Esophagus muscularis mucosa (tissue), 4 donors: ENCODE measurements around the gene PLXNA4. TPM values are rescaled to one million over a fixed set of nuclear protein-coding genes. Genes with fewer than 3 reads are reported as not detected.

ENCODE experiments used
- DNase-seq: peaks from one replicate; pipeline ENCODE4 v3.0.0-alpha.2; 2017; ENCODE audit errors: extremely low spot score
- H3K27ac ChIP-seq, 4 donors: fragments of 200-600 bp; sonication (generic); replicated peaks in 1 of 4; 1 replicate in 3 of 4; 2 replicates in 1 of 4; pipeline ENCODE4 v1.5.1; 2016 to 2019; ENCODE audit warnings: mild to moderate bottlenecking in 1 of 4
- H3K27me3 ChIP-seq, 4 donors: fragments of 200-600 bp; sonication (generic); one replicate each; pipeline versions ENCODE4 v1.5.1 to v1.6.0; 2016 to 2019
- H3K36me3 ChIP-seq, 4 donors: fragments of 200-600 bp; sonication (generic); one replicate each; pipeline ENCODE4 v1.5.1; 2016 to 2019
- H3K4me1 ChIP-seq, 4 donors: fragments of 200-600 bp; sonication (generic); one replicate each; pipeline ENCODE4 v1.5.1; 2016 to 2019
- H3K4me3 ChIP-seq, 4 donors: fragments of 200-600 bp; sonication (generic); 1 replicate in 2 of 4; 2 replicates in 2 of 4; pipeline ENCODE4 v1.5.1; 2016 to 2019; ENCODE audit warnings: mild to moderate bottlenecking in 4 of 4, moderate library complexity in 1 of 4
- H3K9me3 ChIP-seq, 4 donors: fragments of 200-600 bp; sonication (generic); 1 replicate in 3 of 4; 2 replicates in 1 of 4; pipeline ENCODE4 v1.5.1; 2016 to 2019
- EP300 ChIP-seq: sonication (generic); formaldehyde crosslinking; IDR thresholded peaks from one replicate; pipeline ENCODE4 v1.6.1; 2017; ENCODE audit warnings: antibody characterized with exemption
- POLR2A ChIP-seq: fragments of 450-650 bp; IDR thresholded peaks from one replicate; pipeline ENCODE4 v1.6.1; 2017; ENCODE audit warnings: antibody characterized with exemption, moderate library complexity, mild to moderate bottlenecking, low read depth
- POLR2AphosphoS5 ChIP-seq, 2 donors: sonication (generic); formaldehyde crosslinking; IDR thresholded peaks; one replicate each; pipeline ENCODE4 v1.6.1; 2017; ENCODE audit warnings: antibody characterized with exemption in 2 of 2
- WGBS: methylation state at CpG from one replicate; pipeline ENCODE4 v1.1.5; 2018; 5-methylcytosine and 5-hydroxymethylcytosine counted together
- intact Hi-C: fragments of 100-400 bp; cut with DNase I; formaldehyde crosslinking; loops from one replicate; pipeline ENCODE4 v1.15.1; 2023
- total RNA-seq, 4 donors: library from RNA; depleted of rRNA; stranded (reverse); fragments of >200 nt; gene quantifications; one replicate each; pipeline versions ENCODE4 v1.1.0 to v1.2.1, GENCODE V29; 2016
- TF ChIP-seq, protein P1 (sequence below), 3 experiments: fragments of 200-600 bp in 2 of 3; fragments of 450-650 bp in 1 of 3; sonication (generic) in 2 of 3; IDR thresholded peaks; one replicate each; pipeline ENCODE4 v1.5.1; 2017 to 2019; ENCODE audit warnings: antibody characterized with exemption in 3 of 3, mild to moderate bottlenecking in 2 of 3, moderate library complexity in 1 of 3

Gene PLXNA4
- total RNA-seq, 4 donors from 2014 or later = 5.0 to 9.5 (median 6.6) TPM

DNA sequence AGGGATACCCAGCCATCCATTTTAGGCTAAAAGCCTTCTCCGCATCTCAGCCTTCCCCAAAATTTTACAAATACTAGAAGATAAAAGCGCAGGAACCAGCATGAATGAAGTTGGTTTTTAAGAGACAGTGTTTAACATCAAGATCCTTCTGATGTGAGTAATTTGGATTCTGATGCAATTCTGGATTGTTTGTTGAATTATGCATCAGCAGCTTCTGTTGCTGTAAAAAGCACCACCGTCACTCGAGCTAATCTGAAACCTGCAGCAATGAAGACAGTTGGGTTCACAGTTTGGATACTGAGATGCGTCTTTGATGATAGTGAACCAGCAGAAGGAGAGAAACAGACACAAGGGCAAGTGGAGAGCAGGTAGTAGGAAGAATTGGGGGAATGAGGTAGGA lies 179.2 kb downstream of the PLXNA4 start:
- Histone ChIP-seq H3K4me1 (peaks cover 53 to 72% (median 66%) of the 10 kb centered on the region in 4 donors), H3K27me3 (no peaks in the 10 kb centered on the region), H3K36me3 (no peaks in the 10 kb centered on the region), H3K4me3 (no peak overlapping the region), H3K27ac (peak overlapping the region in 2 of 4 donors; percentile 78 to 84), H3K9me3 (no peaks in the 10 kb centered on the region)
- intact Hi-C loops = no loop called here
- 98% methylated on average over 5 of the region's 5 CpGs for WGBS
- DNase-seq = no peak
- peak in 1 of 2 donors; percentile 25 for TF ChIP-seq POLR2AphosphoS5 (IDR thresholded peaks at IDR 0.05)
- TF ChIP-seq EP300 = no peak

DNA sequence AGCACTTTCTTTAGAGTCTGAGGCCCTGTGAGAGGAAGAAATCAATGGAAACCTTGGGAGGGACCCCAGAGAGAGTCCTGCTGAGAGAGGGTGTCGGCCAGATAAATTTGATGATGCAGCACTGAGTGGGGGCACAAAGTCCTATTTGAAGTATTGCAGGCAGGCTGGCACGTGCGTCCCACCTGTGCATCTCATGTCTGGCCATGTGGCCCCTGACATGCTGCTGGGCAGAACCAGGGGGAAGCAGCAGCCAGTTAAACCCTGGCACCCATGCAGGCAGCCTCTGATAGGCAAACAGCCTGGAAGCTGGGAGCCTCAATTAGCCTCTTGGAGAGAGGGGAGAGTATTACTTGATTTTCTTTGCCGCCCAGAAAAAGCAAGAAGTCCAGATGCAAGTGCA lies 180.9 kb downstream of the PLXNA4 start:
- DNase-seq = no peak
- H3K27ac ChIP-seq = no peak overlapping the region
- TF ChIP-seq POLR2AphosphoS5 (IDR thresholded peaks at IDR 0.05) (no peak), EP300 (no peak), POLR2A (no peak)
- TF ChIP-seq, protein P1, sequence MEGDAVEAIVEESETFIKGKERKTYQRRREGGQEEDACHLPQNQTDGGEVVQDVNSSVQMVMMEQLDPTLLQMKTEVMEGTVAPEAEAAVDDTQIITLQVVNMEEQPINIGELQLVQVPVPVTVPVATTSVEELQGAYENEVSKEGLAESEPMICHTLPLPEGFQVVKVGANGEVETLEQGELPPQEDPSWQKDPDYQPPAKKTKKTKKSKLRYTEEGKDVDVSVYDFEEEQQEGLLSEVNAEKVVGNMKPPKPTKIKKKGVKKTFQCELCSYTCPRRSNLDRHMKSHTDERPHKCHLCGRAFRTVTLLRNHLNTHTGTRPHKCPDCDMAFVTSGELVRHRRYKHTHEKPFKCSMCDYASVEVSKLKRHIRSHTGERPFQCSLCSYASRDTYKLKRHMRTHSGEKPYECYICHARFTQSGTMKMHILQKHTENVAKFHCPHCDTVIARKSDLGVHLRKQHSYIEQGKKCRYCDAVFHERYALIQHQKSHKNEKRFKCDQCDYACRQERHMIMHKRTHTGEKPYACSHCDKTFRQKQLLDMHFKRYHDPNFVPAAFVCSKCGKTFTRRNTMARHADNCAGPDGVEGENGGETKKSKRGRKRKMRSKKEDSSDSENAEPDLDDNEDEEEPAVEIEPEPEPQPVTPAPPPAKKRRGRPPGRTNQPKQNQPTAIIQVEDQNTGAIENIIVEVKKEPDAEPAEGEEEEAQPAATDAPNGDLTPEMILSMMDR (IDR thresholded peaks at IDR 0.05) = no peak
- no peak overlapping the region for H3K4me3 ChIP-seq
- no peaks in the 10 kb centered on the region for H3K36me3 ChIP-seq
- 94% methylated on average over 2 of the region's 4 CpGs for WGBS
- no peaks in the 10 kb centered on the region for H3K9me3 ChIP-seq
- peaks cover 36 to 67% (median 62%) of the 10 kb centered on the region in 4 donors for H3K4me1 ChIP-seq
- H3K27me3 ChIP-seq = no peaks in the 10 kb centered on the region
- intact Hi-C loops = no loop called here

DNA sequence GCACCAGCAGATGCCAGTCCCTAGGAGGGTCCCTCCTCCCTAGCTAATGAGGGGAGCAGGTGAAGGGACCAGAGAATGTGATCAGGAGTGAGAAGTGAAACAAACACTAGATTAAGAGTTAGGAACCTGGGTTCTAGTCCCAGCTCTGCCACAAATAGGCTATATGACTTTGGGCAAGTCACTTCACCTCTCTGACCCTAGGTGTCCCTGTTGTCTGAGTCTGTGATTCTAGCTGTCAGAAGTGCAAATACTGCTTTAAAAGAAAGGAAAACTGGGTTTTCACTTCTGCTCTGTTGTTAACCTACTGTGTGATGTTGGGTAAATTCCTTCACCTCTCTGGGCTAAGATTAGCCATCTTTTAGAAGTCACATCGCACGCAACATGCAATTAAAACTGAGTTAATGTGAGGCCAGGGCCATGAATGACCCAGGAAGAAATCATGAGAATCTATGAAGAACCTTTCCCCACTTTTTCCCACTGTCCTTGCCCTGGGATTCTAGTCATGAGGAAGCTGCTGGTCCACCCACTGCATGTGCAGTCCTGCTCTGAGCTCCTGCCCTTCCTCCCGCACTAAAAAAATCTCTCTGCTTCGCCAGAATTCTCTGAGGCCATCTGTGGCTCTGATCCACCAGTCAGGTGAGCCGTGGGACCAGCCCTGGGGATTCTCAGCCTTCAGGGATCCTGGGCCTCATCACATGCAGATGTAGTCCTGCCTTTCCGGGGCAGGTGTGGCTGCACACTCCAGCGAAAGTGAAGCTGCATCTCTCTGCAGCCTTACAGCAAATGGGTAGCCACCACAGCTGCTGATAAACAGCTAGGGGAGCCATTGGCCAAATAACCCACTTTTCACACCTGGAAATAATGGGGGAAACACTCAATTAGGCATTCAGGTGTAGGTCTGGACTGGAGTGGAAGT lies 181.7 kb downstream of the PLXNA4 start:
- TF ChIP-seq, protein P1 (IDR thresholded peaks at IDR 0.05) = peak in 1 of 3 experiments; percentile 18
- TF ChIP-seq EP300 = no peak
- no peak for TF ChIP-seq POLR2A
- no peak for TF ChIP-seq POLR2AphosphoS5 (IDR thresholded peaks at IDR 0.05)
- 89% methylated on average over 7 of the region's 7 CpGs for WGBS
- DNase-seq = no peak
- Histone ChIP-seq H3K4me3 (no peak overlapping the region), H3K9me3 (no peaks in the 10 kb centered on the region), H3K4me1 (peaks cover 34 to 61% (median 56%) of the 10 kb centered on the region in 4 donors), H3K27ac (peak overlapping the region; percentile 55 to 83 (median 68)), H3K27me3 (no peaks in the 10 kb centered on the region), H3K36me3 (no peaks in the 10 kb centered on the region)
- intact Hi-C loops = no loop called here

DNA sequence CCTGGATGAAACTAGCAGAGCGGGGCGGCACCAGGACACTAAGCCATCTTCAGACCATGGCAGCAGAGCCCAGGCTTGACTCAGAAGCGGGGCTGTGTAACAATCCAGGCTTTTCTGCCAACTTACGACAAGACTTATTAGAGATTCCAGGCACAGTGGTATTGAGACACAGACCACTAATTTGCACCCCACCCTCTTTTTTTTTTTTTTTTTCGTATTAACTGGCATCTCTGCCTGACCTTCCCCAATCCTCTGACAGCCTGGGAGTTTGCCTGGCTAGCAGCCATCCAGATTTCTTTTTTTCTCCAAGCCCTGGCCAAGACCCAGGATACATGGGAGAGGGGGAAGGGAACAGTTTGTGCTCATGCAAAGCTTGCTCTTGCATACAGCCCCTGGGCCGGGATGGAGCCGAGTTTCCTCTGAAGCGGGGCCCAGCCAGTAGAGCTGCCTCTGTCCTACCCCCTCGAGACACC lies 182.4 kb downstream of the PLXNA4 start:
- no peak for DNase-seq
- intact Hi-C loops = no loop called here
- Histone ChIP-seq H3K9me3 (no peaks in the 10 kb centered on the region), H3K4me1 (peaks cover 34 to 54% (median 51%) of the 10 kb centered on the region in 4 donors), H3K4me3 (no peak overlapping the region), H3K27ac (peak overlapping the region; percentile 55 to 83 (median 68)), H3K36me3 (no peaks in the 10 kb centered on the region), H3K27me3 (no peaks in the 10 kb centered on the region)
- TF ChIP-seq, protein P1 (IDR thresholded peaks at IDR 0.05) = no peak
- TF ChIP-seq POLR2AphosphoS5 (IDR thresholded peaks at IDR 0.05) (peak; percentile 38 to 76), EP300 (no peak), POLR2A (no peak)
- WGBS = 43% methylated on average over 9 of the region's 9 CpGs

DNA sequence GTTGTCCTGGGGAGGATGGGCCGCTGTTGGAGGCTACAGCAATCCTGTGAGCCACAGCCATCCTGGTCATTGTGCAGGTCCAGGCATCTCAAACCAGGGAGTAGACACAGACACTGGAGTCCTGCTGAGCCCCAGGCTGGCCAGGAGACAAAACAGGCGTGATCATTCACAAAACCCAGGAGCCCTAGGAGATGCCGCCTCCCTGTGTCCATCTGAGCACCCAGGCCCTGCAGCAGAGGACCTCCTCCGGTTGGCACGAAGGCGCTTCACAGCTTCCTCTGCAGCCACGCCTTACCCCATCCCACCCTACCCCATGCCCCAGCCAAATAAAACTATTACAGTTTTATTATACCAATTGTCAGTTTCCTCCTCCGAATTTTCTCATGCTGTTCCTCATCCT lies 183.6 kb downstream of the PLXNA4 start:
- no peaks in the 10 kb centered on the region for H3K27me3 ChIP-seq
- WGBS = 91% methylated on average over 8 of the region's 8 CpGs
- H3K4me1 ChIP-seq = peaks cover 29 to 44% (median 40%) of the 10 kb centered on the region in 4 donors
- no peaks in the 10 kb centered on the region for H3K9me3 ChIP-seq
- no peak overlapping the region for H3K4me3 ChIP-seq
- no peaks in the 10 kb centered on the region for H3K36me3 ChIP-seq
- intact Hi-C loops = no loop called here
- peak overlapping the region in 3 of 4 donors; percentile 55 to 83 (median 76) for H3K27ac ChIP-seq
- no peak for TF ChIP-seq POLR2A
- no peak for TF ChIP-seq EP300
- TF ChIP-seq, protein P1 (IDR thresholded peaks at IDR 0.05) = no peak
- DNase-seq = no peak
